ENCODE measurements around the gene AUTS2. TPM values are rescaled to one million over a fixed set of nuclear protein-coding genes. Genes with fewer than 3 reads are reported as not detected.
"Not testable (repeated sequence)": the region's sequence is repeated elsewhere in the genome, so short reads cannot be mapped to it uniquely, and the experiment has no call there.

AUTS2 gene
- total and polyA plus RNA-seq, 2 experiments from 2014 or later: 32.0 to 91.0 TPM

GRCh38 chr7:70728872-70729552 is 1130.7 kb downstream of the AUTS2 start (continued):
- TF ChIP-seq EZH2 (IDR thresholded peaks at IDR 0.05; ENCODE audit: low read depth, unreplicated experiment): no peak

DNA sequence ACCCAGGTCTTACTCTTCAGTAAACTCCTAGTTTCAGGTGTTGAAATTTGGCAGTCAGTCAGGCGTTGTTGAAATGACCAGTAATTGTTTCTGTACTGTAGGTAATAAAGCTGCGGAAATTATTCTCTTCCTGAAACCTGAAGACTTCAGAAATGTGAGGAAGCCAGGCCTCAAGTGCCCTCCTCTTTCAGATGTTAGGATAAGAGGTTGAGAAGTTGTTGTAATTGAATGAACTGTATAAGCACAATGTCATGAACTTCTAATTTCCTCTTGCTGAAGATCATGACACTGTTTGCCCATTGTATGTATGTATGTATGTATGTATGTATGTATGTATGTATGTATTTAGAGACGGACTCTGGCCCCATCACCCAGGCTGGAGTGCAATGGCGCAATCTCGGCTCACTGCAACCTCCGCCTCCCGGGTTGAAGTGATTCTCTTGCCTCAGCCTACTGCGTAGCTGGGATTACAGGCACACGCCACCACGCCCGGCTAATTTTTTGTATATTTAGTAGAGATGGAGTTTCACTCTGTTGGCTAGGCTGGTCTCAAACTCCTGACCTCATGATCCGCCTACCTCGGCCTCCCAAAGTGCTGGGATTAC is 1131.4 kb downstream of the AUTS2 start:
- not testable (repeated sequence) for H3K9me2 ChIP-seq (ENCODE audit: insufficient read depth); H2AFZ ChIP-seq; DNase-seq (ENCODE audit: low spot score); H3K36me3 ChIP-seq (ENCODE audit: insufficient read depth); H3K27me3 ChIP-seq (ENCODE audit: insufficient read depth); ATAC-seq; H3K9me3 Mint-ChIP-seq; H3K27me3 Mint-ChIP-seq (ENCODE audit: insufficient read depth, low read depth, poor library complexity)
- Histone ChIP-seq H3F3A (replicated peaks; ENCODE audit: low read depth) (peaks cover 12% of the 10 kb centered on the region), H3K4me1 (ENCODE audit: insufficient read depth) (peaks cover 56% of the 10 kb centered on the region), H3K79me2 (replicated peaks; ENCODE audit: insufficient read depth) (peaks cover 93% of the 10 kb centered on the region), H3K4me3 (peak overlapping the region; percentile 20; the same call in 1 of the 2 replicates), H3K4me2 (peak overlapping the region; percentile 69), H4K20me1 (replicated peaks; ENCODE audit: insufficient read depth) (peaks cover 16% of the 10 kb centered on the region; the same call in 1 of the 2 replicates), H3K27ac (ENCODE audit: low read depth) (peak overlapping the region; percentile 92)
- Mint-ChIP-seq H3K27ac (peak overlapping the region; percentile 32), H3K4me1 (peaks cover 68% of the 10 kb centered on the region), H3K4me3 (peak overlapping the region; percentile 16; the same call in 2 of the 3 replicates), H3K36me3 (ENCODE audit: low read depth) (peaks cover 18% of the 10 kb centered on the region)

- Histone ChIP-seq H3F3A (replicated peaks; ENCODE audit: low read depth) (peaks cover 9% of the 10 kb centered on the region), H4K20me1 (replicated peaks; ENCODE audit: insufficient read depth) (peaks cover 7% of the 10 kb centered on the region; the same call in 1 of the 2 replicates), H2AFZ (no peak overlapping the region), H3K79me2 (replicated peaks; ENCODE audit: insufficient read depth) (peaks cover 93% of the 10 kb centered on the region), H3K36me3 (ENCODE audit: insufficient read depth) (no peaks in the 10 kb centered on the region), H3K4me3 (no peak overlapping the region), H3K4me2 (no peak overlapping the region), H3K4me1 (ENCODE audit: insufficient read depth) (peaks cover 56% of the 10 kb centered on the region), H3K27me3 (ENCODE audit: insufficient read depth) (no peaks in the 10 kb centered on the region), H3K27ac (ENCODE audit: low read depth) (no peak overlapping the region), H3K9me2 (ENCODE audit: insufficient read depth) (peaks cover 6% of the 10 kb centered on the region; the same call in 1 of the 2 replicates)
- Mint-ChIP-seq H3K36me3 (ENCODE audit: low read depth) (peaks cover 18% of the 10 kb centered on the region), H3K27ac (no peak overlapping the region), H3K9me3 (peaks cover 7% of the 10 kb centered on the region; the same call in 1 of the 3 replicates), H3K27me3 (ENCODE audit: insufficient read depth, low read depth, poor library complexity) (peaks cover 8% of the 10 kb centered on the region), H3K4me3 (no peak overlapping the region), H3K4me1 (peaks cover 67% of the 10 kb centered on the region)
- no peak for TF ChIP-seq JUNB (IDR thresholded peaks at IDR 0.05; ENCODE audit: unreplicated experiment)
- no peak for TF ChIP-seq POLR2AphosphoS5 (IDR thresholded peaks at IDR 0.05; ENCODE audit: low read depth)
- no peak for TF ChIP-seq EZH2phosphoT487 (IDR thresholded peaks at IDR 0.05; ENCODE audit: unreplicated experiment)
- no peak for TF ChIP-seq REST (IDR thresholded peaks at IDR 0.05; ENCODE audit: unreplicated experiment)
- TF ChIP-seq ZNF114 (CRISPR knock-in tag; IDR thresholded peaks at IDR 0.05): no peak
- TF ChIP-seq ZNF331 (CRISPR knock-in tag; IDR thresholded peaks at IDR 0.05; ENCODE audit: low read depth): no peak
- no peak for TF ChIP-seq CREB1 (CRISPR knock-in tag; IDR thresholded peaks at IDR 0.05; ENCODE audit: low read depth)
- TF ChIP-seq NANOG (IDR thresholded peaks at IDR 0.05; ENCODE audit: borderline replicate concordance): no peak
- DNase-seq (ENCODE audit: low spot score): no peak
- ATAC-seq: no peak
Measured at GRCh38 chr7:70730451-70731110, 1132.3 kb downstream of the AUTS2 start.

Measured in GM23338 (cell line).